Activated T-helper 1 cell treated with anti-CD3 and anti-CD28 coated beads, Interleukin-2, amount 50 U/mL, for 16 hours (primary cell): ENCODE data around the gene RPS25.
"Not testable (repeated sequence)": the region's sequence is repeated elsewhere in the genome, so short reads cannot be mapped to it uniquely, and the experiment has no call there.

Experiments
- DNase-seq, 2 donors: peaks; one replicate each; pipeline ENCODE4 v3.0.0-alpha.2; 2020; ENCODE audit warnings: low read depth in 1 of 2, low spot score in 1 of 2

Gene RPS25

GRCh38 chr11:119018074-119018938 lies at the start of gene RPS25, which contains the start of gene TRAPPC4:
TSS of gene RPS25 (minus strand) at chr11:119018343. CDS start at chr11:119018284, 59 bp downstream.
TSS of gene TRAPPC4 (plus strand) at chr11:119018766. CDS start at chr11:119018796, 30 bp downstream.
- peak; percentile 90 to 91 for DNase-seq

DNA sequence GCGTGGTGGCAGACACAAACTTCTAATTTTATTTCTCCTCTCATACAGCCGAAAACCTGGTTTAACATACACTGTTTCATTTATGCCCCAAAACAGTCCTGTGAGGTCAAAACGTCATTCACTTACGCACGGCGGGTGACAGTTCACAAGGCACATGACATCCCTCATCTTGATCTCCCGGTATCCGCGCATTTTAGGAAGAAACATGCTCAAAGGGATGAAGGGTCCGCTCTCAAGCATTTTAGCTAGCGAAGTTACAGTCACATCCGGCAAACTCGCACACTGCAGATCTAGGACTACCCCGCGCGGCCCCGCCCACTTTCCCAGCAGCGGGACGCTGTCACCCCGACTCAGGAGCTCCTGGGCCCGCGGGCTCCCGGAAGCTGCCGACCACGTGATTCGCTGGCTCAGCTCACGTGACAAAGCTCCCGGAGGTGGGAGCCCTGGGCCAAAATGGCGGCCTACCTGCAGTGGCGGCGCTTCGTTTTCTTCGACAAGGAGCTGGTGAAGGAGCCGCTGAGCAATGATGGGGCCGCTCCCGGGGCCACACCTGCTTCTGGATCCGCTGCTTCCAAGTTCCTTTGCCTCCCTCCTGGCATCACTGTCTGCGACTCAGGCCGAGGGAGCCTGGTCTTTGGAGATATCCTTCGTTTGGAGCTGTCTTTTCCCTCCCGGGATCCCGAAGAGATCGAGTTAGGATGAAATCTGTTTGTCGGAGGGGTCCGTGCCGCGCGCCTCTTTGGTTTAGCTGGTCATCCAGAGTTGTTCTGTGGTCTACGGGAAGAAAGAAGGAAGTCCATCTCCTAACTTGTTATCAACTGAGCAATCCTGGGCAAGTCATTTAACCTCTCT lies 49.5 kb upstream of the RPS25 start, which contains the start of gene VPS11:
Gene VPS11 (plus strand): TSS at position 448 of the 852 bp plus-strand sequence. CDS start 6 bp downstream, at position 454.
- peak; percentile 96 to 97 for DNase-seq

DNA sequence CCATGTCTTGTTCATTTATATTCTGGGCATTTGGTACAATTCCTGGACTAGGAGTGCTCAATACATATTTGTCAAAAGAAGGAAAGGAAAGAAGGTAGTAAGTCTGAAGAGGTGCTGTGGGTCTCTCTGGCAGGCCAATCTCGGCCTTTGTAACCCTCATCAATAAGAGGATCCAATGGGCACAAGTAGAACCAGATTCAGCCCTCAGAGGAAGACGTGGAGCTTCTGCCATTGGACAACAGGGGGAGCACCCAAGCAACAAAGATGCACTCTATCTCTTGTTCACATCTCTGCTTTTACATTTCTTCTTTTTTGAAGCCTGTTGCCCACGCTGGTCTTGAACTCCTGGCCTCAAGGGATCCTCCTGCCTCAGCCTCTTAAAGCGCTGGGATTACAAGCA lies 47.2 kb upstream of the RPS25 start:
- peak in 1 of 2 donors; percentile 17 for DNase-seq

- DNase-seq, result no peak
Observed at GRCh38 chr11:119062779-119063178, 44.6 kb upstream of the RPS25 start.

DNA sequence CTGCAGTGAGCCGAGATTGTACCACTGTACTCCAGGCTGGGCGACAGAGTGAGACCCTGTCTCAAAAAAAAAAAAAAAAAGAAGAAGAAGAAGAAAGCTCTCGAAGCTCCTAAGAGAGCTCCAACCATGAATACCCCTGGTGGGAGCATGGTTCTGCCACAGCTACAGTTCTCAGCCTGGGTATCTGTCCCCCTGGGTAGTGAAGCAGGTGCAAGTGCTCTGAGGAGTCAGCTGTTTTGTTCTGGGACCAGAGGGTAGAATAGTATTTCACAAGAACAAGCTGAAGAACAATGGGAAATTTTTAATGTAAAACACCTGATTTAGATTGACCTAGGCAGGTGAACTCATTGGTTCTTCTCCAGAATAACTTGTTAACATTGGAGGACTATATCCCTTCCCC lies 43.1 kb upstream of the RPS25 start:
- DNase-seq, result no peak

DNA sequence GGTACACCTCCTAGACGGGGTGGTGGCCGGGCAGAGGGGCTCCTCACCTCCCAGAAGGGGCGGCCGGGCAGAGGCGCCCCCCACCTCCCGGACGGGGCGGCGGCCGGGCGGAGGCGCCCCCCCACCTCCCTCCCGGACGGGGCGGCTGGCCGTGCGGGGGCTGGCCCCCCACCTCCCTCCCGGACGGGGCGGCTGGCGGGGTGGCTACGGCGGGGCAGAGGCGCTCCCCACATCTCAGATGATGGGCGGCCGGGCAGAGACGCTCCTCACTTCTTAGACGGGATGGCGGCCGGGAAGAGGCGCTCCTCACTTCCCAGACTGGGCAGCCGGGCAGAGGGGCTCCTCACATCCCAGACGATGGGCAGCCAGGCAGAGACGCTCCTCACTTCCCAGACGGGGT lies 41.0 kb upstream of the RPS25 start:
- DNase-seq, result not testable (repeated sequence)

GRCh38 chr11:119057000-119057769 lies 39.0 kb upstream of the RPS25 start, which contains the start of gene HYOU1:
TSS of gene HYOU1 (minus strand) at chr11:119057205. CDS start at chr11:119056160, 1,045 bp downstream.
- DNase-seq, result peak; percentile 96 to 98

GRCh38 chr11:119056421-119056999 lies 38.4 kb upstream of the RPS25 start:
- peak in 1 of 2 donors; percentile 36 for DNase-seq

DNA sequence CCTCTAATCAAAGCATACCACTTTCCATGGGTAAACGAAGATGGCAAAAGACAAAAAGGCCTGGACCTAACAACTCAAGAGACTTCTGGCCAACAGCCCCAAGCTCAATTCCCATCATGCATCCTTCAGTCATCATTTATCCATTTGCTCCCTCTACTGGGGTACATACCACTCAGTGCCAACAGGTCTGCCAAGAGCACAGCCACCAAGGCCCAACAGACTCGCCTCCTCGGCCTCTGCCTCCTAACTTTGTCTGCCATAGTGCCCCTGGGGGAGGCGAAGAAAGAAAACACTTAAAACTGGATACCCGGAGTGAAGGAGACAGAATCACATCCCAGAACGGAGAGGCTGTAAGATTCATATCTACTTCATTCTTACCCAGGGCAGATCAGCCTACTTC lies 37.8 kb upstream of the RPS25 start:
- no peak for DNase-seq

DNA sequence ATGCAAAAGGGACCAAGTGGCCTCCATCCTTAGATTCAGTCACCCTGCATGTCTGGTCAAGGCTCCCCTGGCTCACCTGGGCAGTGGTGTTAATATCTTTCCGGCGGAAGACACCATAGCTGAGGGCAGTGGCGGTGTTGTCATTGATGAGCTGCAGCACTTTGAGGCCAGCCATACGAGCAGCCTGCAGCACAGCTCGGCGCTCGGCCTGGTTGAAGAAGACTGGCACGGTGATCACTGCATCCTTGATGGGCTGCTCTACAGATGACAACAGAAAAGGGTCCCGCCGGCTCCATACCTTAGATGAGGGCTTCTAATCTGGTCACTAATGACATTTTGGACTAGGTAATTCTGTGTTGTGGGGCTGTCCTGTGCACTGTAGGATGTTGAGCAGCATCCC lies 36.3 kb upstream of the RPS25 start:
- DNase-seq, result no peak

DNA sequence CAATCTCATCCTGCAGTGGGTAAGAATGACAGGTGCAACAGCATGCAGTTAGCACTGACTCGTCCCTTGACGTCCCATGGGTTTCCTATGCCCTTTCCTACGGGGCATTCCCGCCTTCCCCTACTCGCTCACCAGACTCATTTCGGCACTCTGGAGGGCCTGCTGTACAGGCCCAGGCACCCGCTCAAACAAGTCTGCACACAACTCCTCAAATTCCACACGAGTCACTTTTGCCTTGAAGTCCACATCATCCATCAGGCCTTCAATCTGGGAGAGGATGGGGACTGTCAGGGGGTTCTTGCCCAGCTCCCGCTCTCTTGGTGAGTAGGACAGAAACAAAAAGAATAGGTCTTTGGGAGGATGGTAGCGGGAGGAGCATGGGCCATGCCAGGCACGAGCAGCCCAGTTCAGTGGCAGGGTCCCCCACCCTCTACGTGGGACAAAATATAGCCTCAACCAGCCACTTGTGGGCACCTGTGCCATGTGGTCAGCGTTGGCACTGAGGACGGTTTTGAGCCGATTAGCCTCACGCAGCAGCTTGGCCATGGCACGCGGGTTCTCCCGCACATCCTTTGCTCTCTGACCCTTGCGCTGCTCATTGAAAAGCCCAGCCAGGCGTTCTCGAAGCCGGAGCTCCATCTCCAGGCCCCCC lies 34.1 kb upstream of the RPS25 start:
- DNase-seq, result no peak

GRCh38 chr11:119051440-119052162 lies 33.5 kb upstream of the RPS25 start:
- DNase-seq, result no peak

DNA sequence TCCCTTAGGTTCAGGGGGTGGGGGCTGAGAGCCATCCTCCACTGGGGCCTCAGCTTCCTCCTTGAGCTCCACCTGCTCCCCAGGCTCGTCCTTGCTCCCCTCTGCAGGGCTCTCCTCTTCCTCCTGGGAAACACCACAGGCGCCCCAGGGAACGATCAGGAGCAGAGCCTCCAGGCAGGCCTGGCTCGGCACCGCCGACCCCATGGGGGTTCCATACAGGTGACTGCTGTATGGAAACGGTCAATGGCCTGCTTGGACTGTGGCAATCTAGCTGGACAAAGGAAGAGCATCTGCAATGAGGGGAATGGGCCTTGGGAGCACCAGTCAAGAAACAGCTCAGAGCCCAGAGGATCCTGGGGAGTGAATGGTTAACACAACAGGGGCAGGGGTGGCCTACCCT lies 30.9 kb upstream of the RPS25 start:
- DNase-seq, result no peak

- no peak for DNase-seq
Observed at GRCh38 chr11:119048644-119049043, 30.5 kb upstream of the RPS25 start.

DNA sequence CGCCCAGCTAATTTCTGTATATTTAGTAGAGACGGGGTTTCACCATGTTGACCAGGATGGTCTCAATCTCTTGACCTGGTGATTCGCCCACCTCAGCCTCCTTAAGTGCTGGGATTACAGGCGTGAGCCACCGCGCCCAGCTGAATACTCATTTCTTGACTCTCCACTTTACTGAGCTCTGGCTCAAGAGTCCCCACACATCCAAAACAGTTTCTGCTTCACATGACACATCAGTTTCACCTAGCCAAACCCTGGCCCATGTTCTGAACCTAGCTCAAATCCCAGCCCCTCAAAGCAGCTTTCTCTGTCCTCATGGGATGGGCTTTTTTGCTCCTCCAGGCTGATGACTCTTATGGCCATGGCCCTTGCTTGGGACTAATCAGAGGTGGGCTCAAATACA lies 29.1 kb upstream of the RPS25 start:
- DNase-seq, result no peak

DNA sequence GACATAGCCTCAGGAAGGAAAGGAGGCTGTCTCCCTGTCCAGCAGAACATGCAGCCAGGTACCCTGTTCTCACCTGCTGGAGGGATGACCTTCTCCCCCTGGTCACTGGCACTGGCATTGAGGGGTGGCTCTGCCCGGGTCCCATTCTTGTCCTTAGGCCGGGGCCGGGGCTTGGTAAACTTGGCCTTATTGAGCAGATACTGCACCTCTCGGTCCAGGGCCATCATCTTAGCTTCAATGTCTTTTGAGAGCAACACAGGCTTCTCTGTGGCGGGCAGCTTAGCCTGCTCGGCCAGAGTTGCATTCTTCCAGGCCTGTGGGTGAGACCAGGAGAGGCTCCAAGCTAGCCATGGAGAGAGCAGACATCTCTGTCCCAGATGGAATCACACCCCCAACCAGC lies 28.3 kb upstream of the RPS25 start:
- no peak for DNase-seq

- DNase-seq, result no peak
Observed at GRCh38 chr11:119044708-119045107, 26.6 kb upstream of the RPS25 start.

DNA sequence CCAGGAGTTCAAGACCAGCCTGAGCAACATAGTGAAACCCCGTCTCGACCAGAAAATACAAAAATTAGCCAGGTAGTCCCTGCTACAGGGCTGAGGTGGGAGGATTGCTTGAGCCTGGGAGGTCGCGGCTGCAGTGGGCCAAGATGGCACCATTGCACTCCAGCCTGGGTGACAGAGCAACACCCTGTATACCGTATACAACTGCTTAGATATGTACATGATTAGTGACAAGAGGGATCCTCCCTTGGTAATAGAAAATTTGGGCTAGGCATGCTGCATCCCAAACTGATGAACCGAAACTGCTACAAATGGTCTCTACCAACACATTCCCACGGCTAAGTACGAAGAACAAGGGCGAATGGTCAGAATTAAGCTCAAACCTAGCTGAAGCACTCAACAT lies 24.8 kb upstream of the RPS25 start:
- no peak for DNase-seq

DNA sequence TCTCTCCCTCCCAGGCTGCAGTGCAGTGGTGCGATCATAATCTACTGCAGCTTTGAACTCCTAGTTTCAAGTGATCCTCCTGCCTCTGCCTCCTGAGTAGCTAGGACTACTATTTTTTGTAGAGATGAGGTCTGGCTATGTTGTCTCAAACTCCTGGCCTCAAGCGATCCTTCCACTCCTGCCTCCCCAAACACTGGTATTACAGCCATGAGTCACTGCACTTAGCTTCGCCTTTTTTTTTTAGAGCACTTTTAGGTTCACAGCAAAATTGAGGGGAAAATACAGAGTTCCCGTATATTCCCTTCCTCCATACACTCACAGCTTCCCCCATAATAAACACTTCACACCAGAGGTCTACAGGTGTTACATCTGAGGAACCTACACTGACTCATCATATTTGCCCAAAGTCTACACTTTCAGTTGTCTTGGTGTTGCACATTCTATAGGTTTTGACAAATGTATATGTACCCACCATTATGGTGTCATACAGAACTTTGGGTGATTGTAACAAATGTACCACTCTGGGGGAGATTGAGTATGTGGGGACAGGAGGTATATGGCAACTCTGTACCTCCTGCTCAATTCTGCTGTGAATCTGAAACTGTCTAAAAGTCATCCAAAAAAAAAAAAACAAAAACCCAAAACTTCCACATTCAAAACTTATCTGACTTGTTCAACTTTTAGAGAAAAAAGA lies 23.8 kb upstream of the RPS25 start:
- DNase-seq, result no peak
